Suprapubic skin (tissue), 3 donors: ENCODE measurements around the gene PROC.

Source experiments
- CTCF ChIP-seq, 2 donors: fragments of 200-600 bp in 1 of 2; fragments of 450-650 bp in 1 of 2; sonication (generic) in 1 of 2; IDR thresholded peaks; one replicate each; pipeline ENCODE4 v1.5.1; 2016 to 2019; ENCODE audit warnings: antibody characterized with exemption in 2 of 2, mild to moderate bottlenecking in 1 of 2, moderate library complexity in 1 of 2
- POLR2A ChIP-seq, 2 donors: fragments of 450-650 bp; IDR thresholded peaks; one replicate each; pipeline ENCODE4 v1.6.1; 2017; ENCODE audit warnings: antibody characterized with exemption in 2 of 2, mild to moderate bottlenecking in 2 of 2, moderate library complexity in 2 of 2

- TF ChIP-seq CTCF (IDR thresholded peaks at IDR 0.05), result no peak
- no peak for TF ChIP-seq POLR2A (IDR thresholded peaks at IDR 0.05)
Observed at GRCh38 chr2:127434515-127434914, 16.3 kb downstream of the PROC start.
